ENCODE measurements around the gene STARD8. TPM values are rescaled to one million over a fixed set of nuclear protein-coding genes. Genes with fewer than 3 reads are reported as not detected.

STARD8 gene
- total RNA-seq, 1 donor: 2.9 TPM

DNA sequence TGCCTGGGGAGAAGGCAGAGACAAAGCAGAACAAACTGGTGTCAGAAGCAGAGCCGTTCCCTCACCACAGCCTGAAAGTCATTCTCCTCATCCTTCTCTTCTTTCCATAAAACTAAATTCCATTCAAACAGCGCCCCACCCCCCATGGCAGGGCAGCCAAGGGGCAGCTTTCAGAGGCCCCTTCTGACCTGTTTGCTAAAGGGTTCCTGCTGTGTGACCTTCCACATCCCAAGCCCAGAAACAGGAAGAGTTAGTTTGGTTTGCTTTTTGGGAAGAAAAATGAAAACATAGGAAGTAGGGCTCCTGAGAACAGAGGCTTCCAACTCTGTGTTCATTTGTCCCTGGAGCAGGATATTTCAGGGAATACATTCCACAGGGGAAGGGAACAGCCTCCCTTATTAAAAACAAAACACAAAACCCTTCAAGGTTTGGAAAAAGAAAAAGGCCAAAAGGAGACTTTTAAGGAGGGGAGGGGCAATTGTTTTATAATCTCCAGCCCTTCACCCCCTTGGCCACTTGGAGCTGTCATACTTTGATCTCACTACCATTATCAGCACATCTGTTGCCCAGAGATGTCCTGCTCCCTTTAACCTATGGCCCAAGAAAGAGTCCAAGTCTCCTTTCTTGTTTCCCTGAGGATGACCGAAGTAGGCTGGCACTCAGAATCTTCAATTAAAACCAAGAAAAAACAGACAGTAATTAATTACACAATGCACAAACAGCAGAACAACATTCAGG lies 25.3 kb downstream of the STARD8 start:
- no peak for DNase-seq (ENCODE audit: low read depth)
- H3K4me3 ChIP-seq (ENCODE audit: low read depth, low read length): no peak overlapping the region
- no peak for TF ChIP-seq CTCF (IDR thresholded peaks at IDR 0.05; ENCODE audit: insufficient read depth, low read length)

GRCh38 chrX:68675571-68675970 lies 28.1 kb downstream of the STARD8 start:
- H3K4me3 ChIP-seq (ENCODE audit: low read depth, low read length): no peak overlapping the region
- DNase-seq (ENCODE audit: low read depth): no peak
- no peak for TF ChIP-seq CTCF (IDR thresholded peaks at IDR 0.05; ENCODE audit: insufficient read depth, low read length)

- H3K4me3 ChIP-seq (ENCODE audit: low read depth, low read length): no peak overlapping the region
- TF ChIP-seq CTCF (IDR thresholded peaks at IDR 0.05; ENCODE audit: insufficient read depth, low read length): no peak
- DNase-seq (ENCODE audit: low read depth): no peak
Observed at GRCh38 chrX:68676335-68676734, 28.9 kb downstream of the STARD8 start.

- TF ChIP-seq CTCF (IDR thresholded peaks at IDR 0.05; ENCODE audit: insufficient read depth, low read length): no peak
- no peak overlapping the region for H3K4me3 ChIP-seq (ENCODE audit: low read depth, low read length)
- DNase-seq (ENCODE audit: low read depth): no peak
Observed at GRCh38 chrX:68677998-68678397, 30.5 kb downstream of the STARD8 start.

- peak; percentile 91 for DNase-seq (ENCODE audit: low read depth)
- TF ChIP-seq CTCF (IDR thresholded peaks at IDR 0.05; ENCODE audit: insufficient read depth, low read length): no peak
- H3K4me3 ChIP-seq (ENCODE audit: low read depth, low read length): no peak overlapping the region
Observed at GRCh38 chrX:68681443-68681941, 34.0 kb downstream of the STARD8 start.

- no peak for DNase-seq (ENCODE audit: low read depth)
- TF ChIP-seq CTCF (IDR thresholded peaks at IDR 0.05; ENCODE audit: insufficient read depth, low read length): no peak
- H3K4me3 ChIP-seq (ENCODE audit: low read depth, low read length): no peak overlapping the region
Observed at GRCh38 chrX:68682790-68683189, 35.3 kb downstream of the STARD8 start.

GRCh38 chrX:68683580-68683979 lies 36.1 kb downstream of the STARD8 start:
- TF ChIP-seq CTCF (IDR thresholded peaks at IDR 0.05; ENCODE audit: insufficient read depth, low read length): no peak
- no peak for DNase-seq (ENCODE audit: low read depth)
- no peak overlapping the region for H3K4me3 ChIP-seq (ENCODE audit: low read depth, low read length)

Data from fibroblast of the aortic adventitia (primary cell).